Suprapubic skin (tissue), 4 donors: ENCODE measurements around the gene PRCC. TPM values are rescaled to one million over a fixed set of nuclear protein-coding genes. Genes with fewer than 3 reads are reported as not detected.

Source experiments
- DNase-seq, 2 donors: peaks; one replicate each; pipeline ENCODE4 v3.0.0-alpha.2; 2019; ENCODE audit warnings: low spot score in 2 of 2
- H3K27ac ChIP-seq: fragments of 200-600 bp; sonication (generic); one replicate; pipeline ENCODE4 v1.5.1; 2019
- H3K27me3 ChIP-seq: fragments of 200-600 bp; sonication (generic); one replicate; pipeline ENCODE4 v1.5.1; 2019
- H3K36me3 ChIP-seq: fragments of 200-600 bp; sonication (generic); one replicate; pipeline ENCODE4 v1.5.1; 2019
- H3K4me1 ChIP-seq: fragments of 200-600 bp; sonication (generic); one replicate; pipeline ENCODE4 v1.5.1; 2019
- H3K4me3 ChIP-seq: fragments of 200-600 bp; sonication (generic); one replicate; pipeline ENCODE4 v1.5.1; 2019; ENCODE audit warnings: mild to moderate bottlenecking
- H3K9me3 ChIP-seq: fragments of 200-600 bp; sonication (generic); one replicate; pipeline ENCODE4 v1.5.1; 2019
- EP300 ChIP-seq: sonication (generic); formaldehyde crosslinking; IDR thresholded peaks from one replicate; pipeline ENCODE4 v1.6.1; 2017; ENCODE audit warnings: antibody characterized with exemption
- POLR2A ChIP-seq, 2 donors: fragments of 450-650 bp; IDR thresholded peaks; one replicate each; pipeline ENCODE4 v1.6.1; 2017; ENCODE audit warnings: antibody characterized with exemption in 2 of 2, mild to moderate bottlenecking in 2 of 2, moderate library complexity in 2 of 2
- POLR2AphosphoS5 ChIP-seq, 3 donors: sonication (generic); formaldehyde crosslinking; IDR thresholded peaks; one replicate each; pipeline ENCODE4 v1.6.1; 2017; ENCODE audit warnings: antibody characterized with exemption in 3 of 3
- WGBS: methylation state at CpG from one replicate; pipeline ENCODE4 v1.1.5; 2018; 5-methylcytosine and 5-hydroxymethylcytosine counted together
- total RNA-seq, 4 donors: library from RNA; depleted of rRNA; stranded (reverse); fragments of >200 nt; gene quantifications; one replicate each; pipeline ENCODE4 v1.1.0, GENCODE V29; 2016
- TF ChIP-seq, protein P1 (sequence below), 2 donors: fragments of 200-600 bp in 1 of 2; fragments of 450-650 bp in 1 of 2; sonication (generic) in 1 of 2; IDR thresholded peaks; one replicate each; pipeline ENCODE4 v1.5.1; 2016 to 2019; ENCODE audit warnings: antibody characterized with exemption in 2 of 2, mild to moderate bottlenecking in 1 of 2, moderate library complexity in 1 of 2

Gene PRCC
- total RNA-seq, 4 donors from 2014 or later: 39.1 to 50.1 (median 43.3) TPM

DNA sequence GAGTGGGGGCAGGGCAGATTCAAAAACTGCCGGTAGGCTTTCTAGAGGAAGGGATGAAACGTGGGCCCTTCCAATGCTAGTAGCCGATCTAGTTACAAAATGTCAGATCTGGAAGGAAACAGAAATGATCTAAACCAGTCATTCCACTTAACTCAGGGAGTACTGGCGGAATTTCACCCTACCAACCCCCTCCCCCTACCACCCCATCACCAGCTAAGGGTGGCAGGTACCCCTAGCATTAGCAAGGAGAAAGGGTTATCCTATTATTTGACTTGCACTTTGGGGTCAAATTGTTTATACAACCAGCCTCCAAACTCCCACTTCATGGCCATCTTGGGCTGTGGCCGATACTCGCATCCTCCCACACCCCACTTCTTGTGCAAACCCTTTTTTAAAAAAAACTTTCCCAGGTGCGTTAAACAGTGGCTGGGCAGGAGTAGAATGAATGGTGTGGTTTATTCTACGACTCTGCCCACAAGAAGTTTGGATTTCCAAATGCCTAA is 25.8 kb upstream of the PRCC start:
- Histone ChIP-seq H3K4me1 (peaks cover 34% of the 10 kb centered on the region), H3K36me3 (peaks cover 51% of the 10 kb centered on the region), H3K27ac (peak overlapping the region; percentile 75), H3K9me3 (no peaks in the 10 kb centered on the region), H3K27me3 (no peaks in the 10 kb centered on the region), H3K4me3 (peak overlapping the region; percentile 59)
- no peak for DNase-seq
- WGBS: 48% methylated on average over 8 of the region's 8 CpGs
- no peak for TF ChIP-seq POLR2AphosphoS5 (IDR thresholded peaks at IDR 0.05)
- TF ChIP-seq POLR2A (IDR thresholded peaks at IDR 0.05): no peak
- TF ChIP-seq, protein P1, sequence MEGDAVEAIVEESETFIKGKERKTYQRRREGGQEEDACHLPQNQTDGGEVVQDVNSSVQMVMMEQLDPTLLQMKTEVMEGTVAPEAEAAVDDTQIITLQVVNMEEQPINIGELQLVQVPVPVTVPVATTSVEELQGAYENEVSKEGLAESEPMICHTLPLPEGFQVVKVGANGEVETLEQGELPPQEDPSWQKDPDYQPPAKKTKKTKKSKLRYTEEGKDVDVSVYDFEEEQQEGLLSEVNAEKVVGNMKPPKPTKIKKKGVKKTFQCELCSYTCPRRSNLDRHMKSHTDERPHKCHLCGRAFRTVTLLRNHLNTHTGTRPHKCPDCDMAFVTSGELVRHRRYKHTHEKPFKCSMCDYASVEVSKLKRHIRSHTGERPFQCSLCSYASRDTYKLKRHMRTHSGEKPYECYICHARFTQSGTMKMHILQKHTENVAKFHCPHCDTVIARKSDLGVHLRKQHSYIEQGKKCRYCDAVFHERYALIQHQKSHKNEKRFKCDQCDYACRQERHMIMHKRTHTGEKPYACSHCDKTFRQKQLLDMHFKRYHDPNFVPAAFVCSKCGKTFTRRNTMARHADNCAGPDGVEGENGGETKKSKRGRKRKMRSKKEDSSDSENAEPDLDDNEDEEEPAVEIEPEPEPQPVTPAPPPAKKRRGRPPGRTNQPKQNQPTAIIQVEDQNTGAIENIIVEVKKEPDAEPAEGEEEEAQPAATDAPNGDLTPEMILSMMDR (IDR thresholded peaks at IDR 0.05): no peak
- TF ChIP-seq EP300: no peak

DNA sequence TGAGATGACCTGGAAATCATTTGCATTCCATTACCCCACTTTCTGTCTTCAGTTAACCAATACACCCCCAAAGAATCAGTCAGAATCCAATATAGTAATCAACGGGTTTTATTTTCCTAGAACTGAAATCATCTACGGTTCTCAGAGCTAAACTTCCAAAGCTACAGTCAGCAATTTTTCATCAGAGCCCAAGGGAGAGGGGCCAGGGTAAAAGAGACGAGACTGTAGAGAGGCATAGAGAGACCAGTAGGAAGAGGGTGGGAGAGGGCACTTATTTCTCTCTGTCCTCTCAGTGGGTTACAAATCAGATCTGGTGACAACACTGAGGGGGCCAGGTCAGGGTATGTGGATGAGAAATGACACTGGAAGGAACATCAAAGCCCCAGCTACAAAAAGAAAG is 25.3 kb upstream of the PRCC start:
- H3K4me3 ChIP-seq: no peak overlapping the region
- peaks cover 47% of the 10 kb centered on the region for H3K36me3 ChIP-seq
- no peak for DNase-seq
- H3K4me1 ChIP-seq: peaks cover 39% of the 10 kb centered on the region
- H3K27me3 ChIP-seq: no peaks in the 10 kb centered on the region
- no peak for TF ChIP-seq EP300
- no peak for TF ChIP-seq POLR2A (IDR thresholded peaks at IDR 0.05)
- TF ChIP-seq, protein P1 (IDR thresholded peaks at IDR 0.05): no peak
- no peak for TF ChIP-seq POLR2AphosphoS5 (IDR thresholded peaks at IDR 0.05)
- peak overlapping the region; percentile 75 for H3K27ac ChIP-seq
- WGBS: 80% methylated on average over 3 of the region's 3 CpGs
- no peaks in the 10 kb centered on the region for H3K9me3 ChIP-seq

DNA sequence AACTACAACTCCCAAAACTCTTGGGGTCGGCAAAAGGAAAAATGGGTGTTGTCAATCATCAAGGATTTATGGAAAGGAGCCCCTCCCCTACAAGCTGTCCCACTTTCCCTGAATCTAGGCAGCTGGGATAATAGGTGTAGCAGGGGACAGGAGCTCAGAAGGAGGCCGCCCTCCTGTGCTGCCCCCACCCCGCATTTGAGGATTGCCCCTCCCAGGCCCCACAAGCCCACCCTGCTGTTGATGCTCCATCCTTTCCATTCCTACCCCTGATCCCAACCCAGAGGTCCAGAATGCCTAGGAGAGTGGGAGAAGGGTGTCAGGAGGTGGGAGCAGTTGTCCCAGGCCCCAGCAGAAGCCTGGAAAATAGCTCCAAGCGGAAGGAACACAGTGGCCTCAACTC is 24.5 kb upstream of the PRCC start:
- TF ChIP-seq, protein P1 (IDR thresholded peaks at IDR 0.05): no peak
- TF ChIP-seq POLR2AphosphoS5 (IDR thresholded peaks at IDR 0.05) (no peak), POLR2A (IDR thresholded peaks at IDR 0.05) (no peak), EP300 (no peak)
- H3K27me3 ChIP-seq: no peaks in the 10 kb centered on the region
- H3K9me3 ChIP-seq: no peaks in the 10 kb centered on the region
- WGBS: 92% methylated on average over 3 of the region's 4 CpGs
- H3K36me3 ChIP-seq: peaks cover 39% of the 10 kb centered on the region
- no peak overlapping the region for H3K27ac ChIP-seq
- no peak overlapping the region for H3K4me3 ChIP-seq
- DNase-seq: no peak
- peaks cover 46% of the 10 kb centered on the region for H3K4me1 ChIP-seq

DNA sequence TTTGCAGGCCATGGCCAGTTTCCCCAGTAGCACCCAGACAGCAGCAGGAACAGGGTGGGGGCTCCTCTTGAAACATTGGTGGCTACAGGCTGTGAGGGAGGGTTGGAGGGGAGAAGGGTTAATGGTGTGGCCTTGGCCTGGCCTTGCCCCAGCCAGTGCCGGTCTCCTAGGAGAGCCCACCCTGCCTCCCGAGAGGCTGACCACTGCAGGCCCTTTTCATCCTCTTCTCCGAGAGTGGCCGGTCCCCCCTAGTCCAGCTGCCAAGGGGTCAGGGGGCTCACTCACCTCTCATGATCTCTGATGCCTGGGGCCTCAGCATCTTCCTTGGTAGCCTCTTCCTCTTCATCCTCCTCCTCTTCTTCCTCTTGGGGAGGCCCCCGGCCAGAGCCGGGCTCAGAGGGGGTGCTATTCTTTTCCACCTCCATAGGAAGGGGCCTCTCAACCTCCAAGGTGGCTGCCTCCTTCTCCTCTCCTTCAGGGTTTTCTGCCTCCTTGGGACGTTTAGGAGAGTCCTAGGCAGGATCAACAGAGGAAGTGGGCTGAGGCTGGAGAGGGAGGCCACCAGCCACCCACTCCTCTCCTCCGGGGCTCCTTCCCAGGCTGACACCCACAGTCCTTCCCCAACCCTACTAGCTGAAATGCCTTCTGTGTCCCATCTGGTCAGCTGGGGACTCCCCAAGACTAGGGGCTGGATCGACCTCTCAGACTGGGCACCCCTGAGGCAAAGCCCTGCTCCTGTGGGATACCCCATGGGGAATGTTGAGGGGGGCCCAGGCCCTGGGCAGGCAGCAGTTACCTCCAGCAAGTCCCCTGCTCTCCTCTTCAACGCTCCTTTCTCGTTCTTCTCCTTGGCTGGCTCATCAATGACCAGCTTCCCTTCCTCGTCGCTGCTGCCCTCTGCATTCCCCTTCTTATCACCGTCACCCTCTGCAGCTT is 23.7 kb upstream of the PRCC start:
- Histone ChIP-seq H3K4me1 (peaks cover 54% of the 10 kb centered on the region), H3K36me3 (peaks cover 32% of the 10 kb centered on the region), H3K9me3 (no peaks in the 10 kb centered on the region), H3K27me3 (no peaks in the 10 kb centered on the region), H3K4me3 (no peak overlapping the region), H3K27ac (no peak overlapping the region)
- no peak for DNase-seq
- TF ChIP-seq EP300: no peak
- TF ChIP-seq, protein P1 (IDR thresholded peaks at IDR 0.05): no peak
- TF ChIP-seq POLR2A (IDR thresholded peaks at IDR 0.05): no peak
- TF ChIP-seq POLR2AphosphoS5 (IDR thresholded peaks at IDR 0.05): no peak
- 82% methylated on average over 13 of the region's 14 CpGs for WGBS

DNA sequence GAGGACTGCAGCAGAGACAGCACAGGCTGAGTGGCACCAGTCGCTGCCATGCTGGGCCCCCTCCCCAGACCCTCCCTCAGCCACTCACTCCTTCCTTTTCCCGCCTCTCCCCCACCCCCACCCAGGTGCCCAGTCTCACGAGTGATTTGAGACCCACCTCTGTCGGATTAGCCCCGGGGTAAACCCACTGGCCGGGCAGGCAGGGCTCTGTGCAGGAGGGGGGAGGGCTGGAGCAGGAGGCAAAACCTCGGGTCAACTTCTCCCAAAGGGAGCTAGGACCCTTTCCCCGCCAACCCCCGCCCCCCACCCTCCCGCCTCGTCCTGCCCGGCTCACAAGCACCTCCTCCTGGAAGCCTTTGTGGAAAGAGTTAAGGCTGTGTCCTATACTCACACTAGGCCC is 23.0 kb upstream of the PRCC start:
- no peak for TF ChIP-seq POLR2A (IDR thresholded peaks at IDR 0.05)
- TF ChIP-seq, protein P1 (IDR thresholded peaks at IDR 0.05): no peak
- TF ChIP-seq EP300: no peak
- no peak for TF ChIP-seq POLR2AphosphoS5 (IDR thresholded peaks at IDR 0.05)
- H3K4me1 ChIP-seq: peaks cover 61% of the 10 kb centered on the region
- no peaks in the 10 kb centered on the region for H3K27me3 ChIP-seq
- WGBS: 79% methylated on average over 9 of the region's 12 CpGs
- H3K9me3 ChIP-seq: no peaks in the 10 kb centered on the region
- H3K27ac ChIP-seq: peak overlapping the region; percentile 36
- no peak overlapping the region for H3K4me3 ChIP-seq
- H3K36me3 ChIP-seq: peaks cover 32% of the 10 kb centered on the region
- DNase-seq: no peak
